ENCODE data around the gene MICB. TPM values are rescaled to one million over a fixed set of nuclear protein-coding genes. Genes with fewer than 3 reads are reported as not detected.

Gene MICB
- 11.3 and 15.7 TPM in 2 replicates for total RNA-seq

GRCh38 chr6:31497531-31498476, at the start of gene MICB:
MICB (plus strand) TSS chr6:31498145; CDS start chr6:31498194, 49 bp downstream.

GRCh38 chr6:31528821-31529328, 30.9 kb downstream of the MICB start, which contains the start of gene MCCD1:
MCCD1 (plus strand) TSS chr6:31528962; CDS start chr6:31529015, 53 bp downstream.

GRCh38 chr6:31541658-31542521, 43.9 kb downstream of the MICB start, which contains the start of gene DDX39B:
DDX39B (minus strand) TSS chr6:31542003; CDS start chr6:31540532, 1,471 bp downstream.

GRCh38 chr6:31546339-31546957, 48.5 kb downstream of the MICB start, which contains the start of gene ATP6V1G2:
ATP6V1G2 (minus strand) TSS chr6:31546608; CDS start chr6:31546559, 49 bp downstream.

GRCh38 chr6:31546958-31547726, 49.2 kb downstream of the MICB start, which contains the start of gene NFKBIL1:
NFKBIL1 (plus strand) TSS chr6:31547608; CDS start chr6:31547695, 87 bp downstream.

Other genes with a start within 250 kb of the MICB start
- gene HLA-C, start 226.1 kb upstream of the MICB start, total RNA-seq: 215 and 419 TPM in 2 replicates
- gene HLA-B, start 141.0 kb upstream of the MICB start, total RNA-seq: 212 and 305 TPM in 2 replicates
- gene MICA, start 94.5 kb upstream of the MICB start, total RNA-seq: 41.6 and 42.5 TPM in 2 replicates
- gene MCCD1, start 30.8 kb downstream of the MICB start, total RNA-seq: not detected in 2 replicates
- gene DDX39B, start 43.9 kb downstream of the MICB start, total RNA-seq: 296 and 474 TPM in 2 replicates
- 0.36 and 0.66 TPM in 2 replicates for gene ATP6V1G2, start 48.5 kb downstream of the MICB start, total RNA-seq
- gene NFKBIL1, start 49.5 kb downstream of the MICB start, total RNA-seq: 24.7 and 29.7 TPM in 2 replicates
- gene LTA, start 74.1 kb downstream of the MICB start, total RNA-seq: not detected in 2 replicates
- gene TNF, start 77.4 kb downstream of the MICB start, total RNA-seq: not detected in 2 replicates
- gene LTB, start 84.3 kb downstream of the MICB start, total RNA-seq: 2.1 and 2.3 TPM in 2 replicates
- gene LST1, start 88.1 kb downstream of the MICB start, total RNA-seq: 0.72 and 1.0 TPM in 2 replicates
- not detected in 2 replicates for gene NCR3, start 94.9 kb downstream of the MICB start, total RNA-seq
- not detected in 2 replicates for gene AIF1, start 117.1 kb downstream of the MICB start, total RNA-seq
- 31.2 and 39.4 TPM in 2 replicates for gene PRRC2A, start 122.6 kb downstream of the MICB start, total RNA-seq
- 84.7 and 106 TPM in 2 replicates for gene BAG6, start 154.5 kb downstream of the MICB start, total RNA-seq
- gene APOM, start 157.7 kb downstream of the MICB start, total RNA-seq: 0.19 and 0.54 TPM in 2 replicates
- gene C6orf47, start 162.6 kb downstream of the MICB start, total RNA-seq: 18.3 and 21.0 TPM in 2 replicates
- gene GPANK1, start 166.9 kb downstream of the MICB start, total RNA-seq: 11.3 and 11.6 TPM in 2 replicates
- gene CSNK2B, start 167.9 kb downstream of the MICB start, total RNA-seq: 88.2 and 101 TPM in 2 replicates
- gene LY6G5B, start 171.8 kb downstream of the MICB start, total RNA-seq: 2.2 and 3.6 TPM in 2 replicates
- gene LY6G5C, start 182.9 kb downstream of the MICB start, total RNA-seq: 1.1 and 1.3 TPM in 2 replicates
- 49.1 and 57.8 TPM in 2 replicates for gene ABHD16A, start 205.2 kb downstream of the MICB start, total RNA-seq
- gene LY6G6F, start 208.7 kb downstream of the MICB start, total RNA-seq: not detected in 2 replicates
- gene LY6G6D, start 217.2 kb downstream of the MICB start, total RNA-seq: not detected in 2 replicates
- gene LY6G6C, start 223.6 kb downstream of the MICB start, total RNA-seq: not detected in 2 replicates
- not detected in 2 replicates for gene MPIG6B, start 225.2 kb downstream of the MICB start, total RNA-seq
- 82.0 and 106 TPM in 2 replicates for gene DDAH2, start 231.2 kb downstream of the MICB start, total RNA-seq
- 714 and 927 TPM in 2 replicates for gene CLIC1, start 238.4 kb downstream of the MICB start, total RNA-seq
- 3.7 and 4.6 TPM in 2 replicates for gene MSH5, start 241.9 kb downstream of the MICB start, total RNA-seq

Measured in endothelial cell of coronary artery (primary cell).